ENCODE results near the gene PIGH.

DNA sequence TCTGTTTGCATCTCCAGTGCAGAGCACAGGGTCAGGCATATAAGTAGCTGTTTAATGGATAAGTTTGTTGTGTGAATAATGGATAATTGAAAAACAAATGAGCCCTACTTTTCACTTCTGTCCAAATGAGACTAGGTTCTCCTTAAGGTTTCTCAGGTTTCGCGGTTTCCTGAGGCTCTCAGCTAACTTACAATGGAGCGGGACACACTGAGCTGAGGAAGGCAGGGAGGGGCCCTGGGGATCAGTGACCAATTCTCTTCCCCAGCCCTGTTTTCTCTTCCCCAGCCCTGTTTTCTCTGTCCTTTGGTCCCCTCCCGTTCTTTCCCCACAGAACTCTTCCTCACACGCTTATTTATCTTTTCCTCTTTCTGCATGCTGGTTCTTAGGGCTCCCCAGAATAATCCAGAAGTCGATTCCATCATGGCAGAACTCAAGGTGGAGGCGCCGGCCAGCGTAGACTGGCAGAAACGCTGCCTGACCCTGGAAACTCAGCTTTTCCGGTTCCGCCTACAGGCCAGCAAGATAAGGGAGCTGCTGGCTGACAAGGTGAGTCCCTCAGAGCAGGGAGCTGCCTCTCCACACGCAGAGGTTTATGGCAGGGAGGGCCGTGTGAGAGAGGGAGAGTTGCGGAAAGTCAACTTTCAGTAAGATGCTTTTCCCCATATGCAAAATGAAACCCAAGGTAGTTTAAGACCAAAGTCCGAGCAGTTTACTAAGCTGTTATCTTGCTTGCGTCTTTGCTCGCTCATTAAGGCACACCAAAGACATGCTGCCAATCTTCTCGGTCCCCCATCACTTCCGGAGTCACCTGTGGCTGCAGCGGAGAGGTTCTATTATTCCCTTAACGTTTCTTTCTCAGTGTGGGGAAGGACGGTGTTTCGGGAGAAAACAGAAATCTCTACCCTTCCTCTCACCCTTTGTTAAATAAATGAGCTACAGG lies 58.4 kb downstream of the PIGH start:
- TF ChIP-seq SUZ12 (IDR thresholded peaks at IDR 0.05; ENCODE audit: extremely low read depth, insufficient read depth, insufficient read length) (no peak), YY1 (IDR thresholded peaks at IDR 0.05; ENCODE audit: insufficient read depth, insufficient read length) (no peak)

All from NT2/D1 (cell line).